Right cardiac atrium (tissue), 5 donors: Measurements from ENCODE around the gene WWOX. TPM values are rescaled to one million over a fixed set of nuclear protein-coding genes. Genes with fewer than 3 reads are reported as not detected.
A peak's percentile ranks its signal among the peaks of the same experiment; 100 is the strongest.

Source experiments
- ATAC-seq, 2 donors: fragments of 200-7000 bp; cut with Tn5 transposase; one replicate each; pipeline versions ENCODE4 v1.8.0 to v1.9.1; 2020; ENCODE audit warnings: moderate library complexity in 2 of 2, mild to moderate bottlenecking in 1 of 2
- DNase-seq, 3 donors: peaks; one replicate each; pipeline ENCODE4 v3.0.0-alpha.2; 2020
- H3K27ac ChIP-seq: one replicate; pipeline ENCODE4 v1.5.1; 2013; ENCODE audit warnings: mild to moderate bottlenecking, low read length, control low read depth, moderate library complexity
- H3K27me3 ChIP-seq: one replicate; pipeline ENCODE4 v1.6.1; 2013; ENCODE audit not compliant: control insufficient read depth, insufficient read depth
- H3K4me1 ChIP-seq: one replicate; pipeline ENCODE4 v1.6.1; 2013; ENCODE audit warnings: low read length; ENCODE audit not compliant: control insufficient read depth, insufficient read depth
- H3K4me3 ChIP-seq: one replicate; pipeline ENCODE4 v1.5.1; 2013; ENCODE audit warnings: low read length, control low read depth
- H3K9me3 ChIP-seq: one replicate; pipeline ENCODE4 v1.6.1; 2013; ENCODE audit warnings: low read length; ENCODE audit not compliant: control insufficient read depth
- WGBS: extraction: QIAGEN DNeasy Blood & Tissue Kit; methylation state at CpG from one replicate; pipeline ENCODE4 v1.1.7; 2013; 5-methylcytosine and 5-hydroxymethylcytosine counted together
- intact Hi-C, 4 donors: fragments of 100-400 bp; cut with DNase I; formaldehyde crosslinking; loops; one replicate each; pipeline versions ENCODE4 v1.11.0 to v1.14.0; 2022 to 2023
- polyA plus RNA-seq: library from polyadenylated mRNA; stranded (reverse); fragments of 200-250 nt; gene quantifications from one replicate; pipeline ENCODE4 v1.2.3, GENCODE V29; 2013
- total RNA-seq, 4 donors: library from RNA; stranded (reverse); fragmentation: NEBNext Ultra II Directional; extraction: Animal tissue kit (Norgen Biotek cat#: 25700); gene quantifications; one replicate each; pipeline ENCODE4 v1.2.1, GENCODE V29; 2021
- donor health status: healthy with polysubstance abuse.
- donor health status: DM: no; HTN: yes; CAD: no.
- donor health status: DM: no; HTN: no; CAD: no.
- donor health status: DM: no; HTN: yes; CAD: no; lungs with severe emphysema.
- donor health status: DM: yes; HTN: yes; CAD: no.

WWOX gene
- total and polyA plus RNA-seq, 5 donors: 6.0 to 14.9 (median 13.1) TPM

- Histone ChIP-seq H3K4me1 (peaks cover 3% of the 10 kb centered on the region), H3K27me3 (no peaks in the 10 kb centered on the region), H3K4me3 (no peak overlapping the region), H3K27ac (no peak overlapping the region), H3K9me3 (no peaks in the 10 kb centered on the region)
- no peak for DNase-seq
- WGBS: 87% methylated on average over 5 of the region's 5 CpGs
- ATAC-seq: no peak
- intact Hi-C loops: no loop called here
These were observed 77.8 kb downstream of the WWOX start for GRCh38 chr16:78177218-78177617.

- peaks cover 3% of the 10 kb centered on the region for H3K4me1 ChIP-seq
- 28% methylated on average over 3 of the region's 3 CpGs for WGBS
- H3K9me3 ChIP-seq: no peaks in the 10 kb centered on the region
- H3K27ac ChIP-seq: no peak overlapping the region
- ATAC-seq (peak in 1 of 2 donors; percentile 45), DNase-seq (no peak)
- intact Hi-C loops: no loop called here
- H3K27me3 ChIP-seq: no peaks in the 10 kb centered on the region
- H3K4me3 ChIP-seq: no peak overlapping the region
These were observed 78.5 kb downstream of the WWOX start for GRCh38 chr16:78177987-78178386.

- WGBS: 85% methylated on average over 4 of the region's 4 CpGs
- Histone ChIP-seq H3K27me3 (no peaks in the 10 kb centered on the region), H3K27ac (no peak overlapping the region), H3K4me1 (peaks cover 3% of the 10 kb centered on the region), H3K9me3 (no peaks in the 10 kb centered on the region), H3K4me3 (no peak overlapping the region)
- DNase-seq (no peak), ATAC-seq (no peak)
- intact Hi-C loops: no loop called here
These were observed 80.2 kb downstream of the WWOX start for GRCh38 chr16:78179666-78180065.

- ATAC-seq (no peak), DNase-seq (no peak)
- H3K9me3 ChIP-seq: no peaks in the 10 kb centered on the region
- no peaks in the 10 kb centered on the region for H3K27me3 ChIP-seq
- H3K4me3 ChIP-seq: no peak overlapping the region
- intact Hi-C loops: no loop called here
- no peak overlapping the region for H3K27ac ChIP-seq
- WGBS: 87% methylated on average over 4 of the region's 4 CpGs
- peaks cover 3% of the 10 kb centered on the region for H3K4me1 ChIP-seq
These were observed 80.9 kb downstream of the WWOX start for GRCh38 chr16:78180349-78180748.

- H3K27ac ChIP-seq: no peak overlapping the region
- DNase-seq (no peak), ATAC-seq (no peak)
- no peaks in the 10 kb centered on the region for H3K4me1 ChIP-seq
- intact Hi-C loops: no loop called here
- H3K27me3 ChIP-seq: no peaks in the 10 kb centered on the region
- H3K4me3 ChIP-seq: no peak overlapping the region
- 68% methylated on average over 15 of the region's 15 CpGs for WGBS
- no peaks in the 10 kb centered on the region for H3K9me3 ChIP-seq
These were observed 84.2 kb downstream of the WWOX start for GRCh38 chr16:78183437-78184237.

- H3K4me3 ChIP-seq: no peak overlapping the region
These were observed 85.1 kb downstream of the WWOX start for GRCh38 chr16:78184238-78185183.

GRCh38 chr16:78189121-78189520 is 89.7 kb downstream of the WWOX start:
- Histone ChIP-seq H3K27ac (no peak overlapping the region), H3K4me1 (no peaks in the 10 kb centered on the region), H3K9me3 (no peaks in the 10 kb centered on the region), H3K4me3 (no peak overlapping the region), H3K27me3 (no peaks in the 10 kb centered on the region)
- no peak for ATAC-seq
- intact Hi-C loops: no loop called here
- WGBS: 92% methylated on average over 7 of the region's 7 CpGs
- no peak for DNase-seq

More at GRCh38 chr16:78184238-78185183, 85.1 kb downstream of the WWOX start:
- H3K4me1 ChIP-seq: no peaks in the 10 kb centered on the region
- intact Hi-C loops: no loop called here
- 74% methylated on average over 13 of the region's 13 CpGs for WGBS
- H3K27me3 ChIP-seq: no peaks in the 10 kb centered on the region
- DNase-seq (no peak), ATAC-seq (no peak)
- H3K27ac ChIP-seq: no peak overlapping the region
- no peaks in the 10 kb centered on the region for H3K9me3 ChIP-seq

- H3K9me3 ChIP-seq: no peaks in the 10 kb centered on the region
- intact Hi-C loops: no loop called here
- no peak overlapping the region for H3K4me3 ChIP-seq
- ATAC-seq (no peak), DNase-seq (no peak)
- no peaks in the 10 kb centered on the region for H3K27me3 ChIP-seq
- H3K4me1 ChIP-seq: no peaks in the 10 kb centered on the region
- no peak overlapping the region for H3K27ac ChIP-seq
- WGBS: 89% methylated on average over 9 of the region's 9 CpGs
These were observed 93.5 kb downstream of the WWOX start for GRCh38 chr16:78192734-78193488.

GRCh38 chr16:78194948-78195347 is 95.5 kb downstream of the WWOX start:
- DNase-seq (no peak), ATAC-seq (no peak)
- no peaks in the 10 kb centered on the region for H3K27me3 ChIP-seq
- no peaks in the 10 kb centered on the region for H3K4me1 ChIP-seq
- intact Hi-C loops: no loop called here
- WGBS: 96% methylated on average over 3 of the region's 3 CpGs
- H3K9me3 ChIP-seq: no peaks in the 10 kb centered on the region
- no peak overlapping the region for H3K4me3 ChIP-seq
- no peak overlapping the region for H3K27ac ChIP-seq

- Histone ChIP-seq H3K4me1 (no peaks in the 10 kb centered on the region), H3K27ac (no peak overlapping the region), H3K9me3 (no peaks in the 10 kb centered on the region), H3K27me3 (no peaks in the 10 kb centered on the region), H3K4me3 (no peak overlapping the region)
- ATAC-seq: no peak
- intact Hi-C loops: no loop called here
- no peak for DNase-seq
- WGBS: 31% methylated on average over 4 of the region's 4 CpGs
These were observed 96.3 kb downstream of the WWOX start for GRCh38 chr16:78195797-78196196.
